Right atrium auricular region (tissue), 2 donors: ENCODE measurements around the gene RASSF1. TPM values are rescaled to one million over a fixed set of nuclear protein-coding genes. Genes with fewer than 3 reads are reported as not detected.
A peak's percentile ranks its signal among the peaks of the same experiment; 100 is the strongest.

Experiments
- DNase-seq: peaks from one replicate; pipeline ENCODE4 v3.0.0-alpha.2; 2019; ENCODE audit warnings: low spot score
- H3K27ac ChIP-seq, 2 donors: fragments of 200-600 bp; sonication (generic); 1 replicate in 1 of 2; 2 replicates in 1 of 2; pipeline ENCODE4 v1.5.1; 2016 to 2019
- H3K27me3 ChIP-seq, 2 donors: fragments of 200-600 bp; sonication (generic); one replicate each; pipeline versions ENCODE4 v1.5.1 to v1.6.0; 2017 to 2019
- H3K36me3 ChIP-seq: fragments of 200-600 bp; sonication (generic); one replicate; pipeline ENCODE4 v1.5.1; 2016
- H3K4me1 ChIP-seq, 2 donors: fragments of 200-600 bp; sonication (generic); one replicate each; pipeline versions ENCODE4 v1.5.1 to v1.6.0; 2017 to 2019
- H3K4me3 ChIP-seq, 2 donors: fragments of 200-600 bp; sonication (generic); 1 replicate in 1 of 2; 2 replicates in 1 of 2; pipeline ENCODE4 v1.5.1; 2017 to 2019; ENCODE audit warnings: mild to moderate bottlenecking in 1 of 2, moderate library complexity in 1 of 2
- H3K9me3 ChIP-seq, 2 donors: fragments of 200-600 bp; sonication (generic); one replicate each; pipeline ENCODE4 v1.5.1; 2019
- CTCF ChIP-seq, 2 donors: fragments of 200-600 bp; sonication (generic); IDR thresholded peaks; one replicate each; pipeline ENCODE4 v1.5.1; 2019; ENCODE audit warnings: antibody characterized with exemption in 2 of 2
- total RNA-seq, 2 donors: library from RNA; depleted of rRNA; stranded (reverse); fragments of >200 nt; gene quantifications; one replicate each; pipeline ENCODE4 v1.1.0, GENCODE V29; 2016

The RASSF1 gene
- total RNA-seq, 2 donors from 2014 or later = 18.6 to 25.9 TPM

DNA sequence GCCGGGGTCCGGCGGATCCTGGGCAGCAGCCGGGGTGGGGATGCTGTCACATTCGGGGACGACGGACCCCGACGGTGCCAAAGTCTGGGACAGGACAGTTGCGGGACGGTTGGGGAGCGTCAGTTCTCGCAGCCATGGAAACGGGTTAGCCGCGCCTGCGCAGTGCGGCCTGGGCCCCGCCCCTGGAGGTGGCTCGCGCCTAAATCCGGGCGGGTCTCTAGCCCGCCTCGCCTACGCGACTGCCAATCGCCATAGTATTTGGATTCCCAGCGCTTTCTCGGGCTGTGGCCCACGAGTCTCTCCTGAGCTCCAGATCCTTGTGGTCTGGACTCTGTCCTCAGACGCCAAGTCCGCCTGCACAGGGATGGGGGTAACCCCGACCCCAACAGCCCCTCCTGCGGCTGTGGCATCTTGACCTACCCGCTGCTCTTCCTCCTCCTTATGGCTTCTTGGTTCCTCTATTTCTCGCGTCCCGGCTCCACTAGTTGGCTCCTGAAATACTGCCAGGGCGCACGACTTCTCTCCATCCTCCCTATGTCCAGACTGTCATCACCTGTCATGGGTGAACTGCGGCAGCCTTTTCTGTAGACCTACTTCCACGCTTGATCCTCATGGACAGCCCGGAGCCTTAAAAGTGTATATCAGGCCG lies 5.1 kb upstream of the RASSF1 start, which contains the start of gene ZMYND10:
Gene ZMYND10 (minus strand): TSS at position 147 of the 649 bp plus-strand sequence. CDS start 153 bp downstream, outside the sequence.
- Histone ChIP-seq H3K36me3 (peaks cover 12% of the 10 kb centered on the region), H3K4me1 (peaks cover 0 to 38% of the 10 kb centered on the region in 2 donors)
- DNase-seq = peak; percentile 76

GRCh38 chr3:50345008-50345407 lies 4.4 kb upstream of the RASSF1 start:
- H3K4me3 ChIP-seq = peak overlapping the region in 1 of 2 donors; percentile 39
- H3K4me1 ChIP-seq = peaks cover 0 to 40% of the 10 kb centered on the region in 2 donors

More for the DNA sequence above, 5.1 kb upstream of the RASSF1 start, which contains the start of gene ZMYND10:
- H3K27me3 ChIP-seq = no peaks in the 10 kb centered on the region
- no peaks in the 10 kb centered on the region for H3K9me3 ChIP-seq
- peak within 1 kb of the TSS; percentile 33 to 39 for H3K4me3 ChIP-seq
- TF ChIP-seq CTCF (IDR thresholded peaks at IDR 0.05) = no peak
- peak within 1 kb of the TSS in 1 of 2 donors; percentile 27 for H3K27ac ChIP-seq

GRCh38 chr3:50342813-50343633 lies 2.4 kb upstream of the RASSF1 start:
- Histone ChIP-seq H3K27me3 (no peaks in the 10 kb centered on the region), H3K36me3 (no peaks in the 10 kb centered on the region), H3K9me3 (no peaks in the 10 kb centered on the region), H3K27ac (no peak overlapping the region), H3K4me1 (peaks cover 0 to 47% of the 10 kb centered on the region in 2 donors), H3K4me3 (no peak overlapping the region)
- TF ChIP-seq CTCF (IDR thresholded peaks at IDR 0.05) = no peak
- no peak for DNase-seq

More at GRCh38 chr3:50345008-50345407, 4.4 kb upstream of the RASSF1 start:
- no peak for DNase-seq
- TF ChIP-seq CTCF (IDR thresholded peaks at IDR 0.05) = no peak
- Histone ChIP-seq H3K27me3 (no peaks in the 10 kb centered on the region), H3K27ac (no peak overlapping the region), H3K36me3 (peaks cover 12% of the 10 kb centered on the region), H3K9me3 (no peaks in the 10 kb centered on the region)

DNA sequence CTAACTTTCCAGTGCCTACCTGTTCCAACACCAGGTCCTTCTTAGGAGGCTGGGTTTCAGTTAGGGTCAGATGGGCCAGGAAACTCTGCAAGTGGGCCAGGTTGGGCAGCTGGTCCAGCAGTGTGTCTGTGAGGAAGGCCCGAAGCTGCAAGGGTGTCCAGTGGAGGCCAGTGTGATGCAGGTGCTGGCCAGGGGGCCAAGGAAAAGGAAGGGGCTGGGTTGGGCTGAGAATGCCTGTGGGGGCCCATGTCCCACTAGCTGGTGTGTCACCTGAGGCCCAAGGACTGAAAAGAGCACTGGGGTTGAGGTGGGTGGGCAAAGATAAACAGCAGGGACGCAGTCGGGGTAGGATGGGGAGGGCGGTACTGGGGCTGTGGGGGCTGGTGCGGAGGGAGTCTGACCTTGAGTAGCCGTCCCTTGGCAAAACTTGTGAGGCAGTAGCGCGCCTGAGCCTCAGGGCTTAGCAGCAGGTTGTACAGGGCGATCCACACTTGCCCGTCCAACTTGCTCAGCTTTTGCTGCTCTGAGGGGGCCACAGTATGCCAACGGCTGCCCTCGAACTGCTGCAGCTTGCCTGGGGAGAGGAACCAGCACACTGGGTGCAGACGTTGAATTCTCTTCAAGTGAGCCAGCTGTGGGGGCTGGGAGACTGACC lies 1.5 kb upstream of the RASSF1 start:
- H3K4me1 ChIP-seq = peaks cover 0 to 51% of the 10 kb centered on the region in 2 donors

More for the DNA sequence above, 1.5 kb upstream of the RASSF1 start:
- TF ChIP-seq CTCF (IDR thresholded peaks at IDR 0.05) = no peak
- no peak for DNase-seq
- Histone ChIP-seq H3K27ac (no peak overlapping the region), H3K9me3 (no peaks in the 10 kb centered on the region), H3K36me3 (no peaks in the 10 kb centered on the region), H3K27me3 (no peaks in the 10 kb centered on the region), H3K4me3 (no peak overlapping the region)
